ENCODE results near the gene PLOD3.
"Not testable (repeated sequence)": the region's sequence is repeated elsewhere in the genome, so short reads cannot be mapped to it uniquely, and the experiment has no call there.

Gene PLOD3

GRCh38 chr7:101210143-101210542, 7.2 kb downstream of the PLOD3 start:
- DNase-seq (ENCODE audit: low spot score): no peak

GRCh38 chr7:101208794-101209193, 8.6 kb downstream of the PLOD3 start:
- DNase-seq (ENCODE audit: low spot score): no peak

GRCh38 chr7:101207459-101207858, 9.9 kb downstream of the PLOD3 start:
- no peak for DNase-seq (ENCODE audit: low spot score)

GRCh38 chr7:101206665-101207042, 10.7 kb downstream of the PLOD3 start:
- no peak for DNase-seq (ENCODE audit: low spot score)

GRCh38 chr7:101205901-101206664, 11.3 kb downstream of the PLOD3 start:
- DNase-seq (ENCODE audit: low spot score): no peak

GRCh38 chr7:101203740-101204738, 13.3 kb downstream of the PLOD3 start:
- not testable (repeated sequence) for DNase-seq (ENCODE audit: low spot score)

- no peak for DNase-seq (ENCODE audit: low spot score)
Observed at GRCh38 chr7:101202603-101202918, 14.8 kb downstream of the PLOD3 start.

GRCh38 chr7:101201695-101202602, 15.4 kb downstream of the PLOD3 start:
- peak; percentile 54 for DNase-seq (ENCODE audit: low spot score)

GRCh38 chr7:101200862-101201599, 16.4 kb downstream of the PLOD3 start, which contains the start of gene MOGAT3:
Gene MOGAT3, minus strand, starts transcription at chr7:101201036. Its CDS starts 182 bp downstream, at chr7:101200854.
- no peak for DNase-seq (ENCODE audit: low spot score)

- DNase-seq (ENCODE audit: low spot score): no peak
Observed at GRCh38 chr7:101200504-101200861, 16.9 kb downstream of the PLOD3 start.

GRCh38 chr7:101199522-101199921, 17.9 kb downstream of the PLOD3 start:
- not testable (repeated sequence) for DNase-seq (ENCODE audit: low spot score)

GRCh38 chr7:101198476-101198875, 18.9 kb downstream of the PLOD3 start:
- no peak for DNase-seq (ENCODE audit: low spot score)

- DNase-seq (ENCODE audit: low spot score): no peak
Observed at GRCh38 chr7:101197991-101198390, 19.4 kb downstream of the PLOD3 start.

GRCh38 chr7:101195884-101196283, 21.5 kb downstream of the PLOD3 start:
- no peak for DNase-seq (ENCODE audit: low spot score)

GRCh38 chr7:101189109-101189508, 28.3 kb downstream of the PLOD3 start:
- DNase-seq (ENCODE audit: low spot score): no peak

- no peak for DNase-seq (ENCODE audit: low spot score)
Observed at GRCh38 chr7:101186844-101187428, 30.4 kb downstream of the PLOD3 start.

- DNase-seq (ENCODE audit: low spot score): no peak
Observed at GRCh38 chr7:101186194-101186593, 31.2 kb downstream of the PLOD3 start.

- DNase-seq (ENCODE audit: low spot score): no peak
Observed at GRCh38 chr7:101185258-101185839, 32.0 kb downstream of the PLOD3 start.

- no peak for DNase-seq (ENCODE audit: low spot score)
Observed at GRCh38 chr7:101180130-101180755, 37.1 kb downstream of the PLOD3 start, which contains the start of gene NAT16. Gene NAT16, minus strand, starts transcription at chr7:101180293. Its CDS starts 5,486 bp downstream, at chr7:101174807.

GRCh38 chr7:101179713-101180112, 37.7 kb downstream of the PLOD3 start:
- no peak for DNase-seq (ENCODE audit: low spot score)

Measured in germinal center (tissue), 1 donor.